ENCODE measurements around the gene ATP6V1A. TPM values are rescaled to one million over a fixed set of nuclear protein-coding genes. Genes with fewer than 3 reads are reported as not detected.
A peak's percentile ranks its signal among the peaks of the same experiment; 100 is the strongest.

The ATP6V1A gene
- total and polyA plus RNA-seq, 2 donors (not counting 1 experiment from before 2014, with no cell fraction given): 7.6 to 44.3 TPM

DNA sequence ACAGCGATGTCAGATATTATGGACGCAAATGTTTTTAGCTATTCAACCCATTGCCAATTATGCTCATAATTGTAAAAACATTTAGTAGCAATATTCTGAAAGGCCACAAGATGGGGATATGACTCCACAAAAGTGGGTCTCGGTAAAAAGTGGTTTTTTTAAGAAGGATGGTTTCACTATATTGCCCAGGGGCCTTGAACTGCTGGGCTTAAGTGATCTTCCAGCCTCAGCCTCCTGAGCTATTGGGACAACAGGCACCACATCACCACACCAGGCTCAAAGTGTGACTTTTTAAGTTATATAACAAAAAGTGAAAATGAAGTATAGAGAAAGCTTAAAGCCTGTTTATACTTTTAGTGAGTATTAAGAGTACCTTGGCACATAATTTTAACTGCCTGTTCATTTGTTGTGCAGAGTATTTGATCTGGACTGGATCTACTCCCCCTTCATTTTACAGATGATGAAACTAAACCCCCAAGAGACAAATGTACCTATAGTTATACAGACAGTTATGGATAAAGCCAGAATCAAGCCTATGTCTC lies 10.2 kb upstream of the ATP6V1A start:
- H3K79me2 ChIP-seq (ENCODE audit: control insufficient read depth, insufficient read depth, low read length): peaks cover 97% of the 10 kb centered on the region
- peaks cover 2 to 10% of the 10 kb centered on the region in 2 experiments for H3K36me3 ChIP-seq (replicated peaks in 1 of 2; ENCODE audit: control extremely low read depth in 1 of 2, control insufficient read depth in 1 of 2, extremely low read depth in 1 of 2, insufficient read depth in 2 of 2, low read length in 1 of 2)
- H3K27ac ChIP-seq (ENCODE audit: low read length in 2 of 2): peak overlapping the region in 1 of 2 donors; percentile 32
- peak overlapping the region; percentile 21 for H3K4me2 ChIP-seq (replicated peaks; ENCODE audit: low read depth, low read length, poor library complexity, severe bottlenecking)
- ATAC-seq (ENCODE audit: low read depth): peak; percentile 85
- peaks cover 7 to 8% of the 10 kb centered on the region in 2 donors for H3K4me1 ChIP-seq (ENCODE audit: control insufficient read depth in 2 of 2, insufficient read depth in 2 of 2, low read length in 2 of 2)
- H3K4me1 Mint-ChIP-seq: peaks cover 44% of the 10 kb centered on the region
- H3K27me3 Mint-ChIP-seq: no peaks in the 10 kb centered on the region
- WGBS (ENCODE audit: insufficient coverage): no CpG with 5 or more reads among the region's 3 CpGs
- H3K4me3 Mint-ChIP-seq: no peak overlapping the region
- peak overlapping the region; percentile 68 for H3K27ac Mint-ChIP-seq
- POLR2A ChIA-PET: interaction anchor here (0.5 to 1.5 kb wide), 2 partner anchors 9 to 80 kb away, joined by 5 to 11 read pairs; partner anchors contain the start of genes ATP6V1A and NAA50
- H4K20me1 ChIP-seq (ENCODE audit: control insufficient read depth, insufficient read depth, low read length, poor library complexity, severe bottlenecking): peaks cover 33% of the 10 kb centered on the region
- CTCF ChIA-PET: interaction anchor here (0.6 to 3.9 kb wide), 50 partner anchors 9 to 682 kb away, joined by 3 to 92 read pairs (median 4); partner anchors contain the start of genes ATP6V1A, GRAMD1C and NAA50
- H2AFZ ChIP-seq (ENCODE audit: insufficient read depth, low read depth, low read length, poor library complexity, severe bottlenecking): no peak overlapping the region
- peak; percentile 80 for DNase-seq
- no peak overlapping the region for H3K4me3 ChIP-seq (ENCODE audit: control extremely low read depth in 1 of 5, extremely low read depth in 1 of 5, insufficient read depth in 1 of 5, low read depth in 2 of 5, low read length in 4 of 5)
- H3K9me3 Mint-ChIP-seq (ENCODE audit: insufficient read depth): no peaks in the 10 kb centered on the region
- intact Hi-C loops (cut with micrococcal nuclease): loop anchor here (1.0 to 10.0 kb wide), 6 partner anchors 9 to 682 kb away; partner anchors contain the start of gene TIGIT
- TF ChIP-seq EZH2 (IDR thresholded peaks at IDR 0.05; ENCODE audit: borderline replicate concordance, insufficient read depth, low read depth, low read length, poor library complexity, severe bottlenecking) (no peak), CTCF (IDR thresholded peaks at IDR 0.05) (peak; percentile 80)
- no peaks in the 10 kb centered on the region for H3K9me3 ChIP-seq (ENCODE audit: control extremely low read depth in 1 of 3, control insufficient read depth in 2 of 3, insufficient read depth in 1 of 3, low read length in 2 of 3)
- no peaks in the 10 kb centered on the region for H3K27me3 ChIP-seq (replicated peaks in 1 of 4; ENCODE audit: control extremely low read depth in 1 of 4, control insufficient read depth in 3 of 4, insufficient read depth in 4 of 4, low read length in 3 of 4)
- peak overlapping the region; percentile 15 for H3K9ac ChIP-seq (ENCODE audit: low read length)

DNA sequence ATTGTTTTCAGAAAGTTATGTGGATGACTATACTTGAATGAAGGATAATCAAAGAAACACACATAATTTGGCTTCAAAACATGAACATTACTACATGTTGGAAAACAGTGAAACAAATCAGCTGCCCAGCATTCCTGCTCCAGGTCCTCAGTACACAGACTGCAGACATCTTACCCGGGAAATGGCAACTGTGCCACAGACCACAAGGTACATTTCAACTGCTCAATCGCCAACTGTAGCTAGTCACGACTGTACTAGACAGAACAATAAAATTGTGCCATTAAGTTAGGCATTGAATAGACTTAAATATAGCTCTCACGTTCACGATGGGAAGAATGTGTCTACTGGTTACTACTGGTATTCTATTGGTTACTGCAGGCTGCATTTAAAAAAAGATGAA lies 5.7 kb upstream of the ATP6V1A start:
- WGBS (ENCODE audit: insufficient coverage): no CpG with 5 or more reads among the region's 5 CpGs
- H3K4me1 Mint-ChIP-seq: peaks cover 67% of the 10 kb centered on the region
- H3K4me2 ChIP-seq (replicated peaks; ENCODE audit: low read depth, low read length, poor library complexity, severe bottlenecking): no peak overlapping the region
- H4K20me1 ChIP-seq (ENCODE audit: control insufficient read depth, insufficient read depth, low read length, poor library complexity, severe bottlenecking): peaks cover 15% of the 10 kb centered on the region
- H3K36me3 ChIP-seq (replicated peaks in 1 of 2; ENCODE audit: control extremely low read depth in 1 of 2, control insufficient read depth in 1 of 2, extremely low read depth in 1 of 2, insufficient read depth in 2 of 2, low read length in 1 of 2): peaks cover 2 to 5% of the 10 kb centered on the region in 2 experiments
- H3K9me3 ChIP-seq (ENCODE audit: control extremely low read depth in 1 of 3, control insufficient read depth in 2 of 3, insufficient read depth in 1 of 3, low read length in 2 of 3): no peaks in the 10 kb centered on the region
- intact Hi-C loops (cut with micrococcal nuclease): loop anchor here (10.0 kb wide), 1 partner anchor 686 kb away; no protein-coding TSS in a partner anchor
- H3K9ac ChIP-seq (ENCODE audit: low read length): no peak overlapping the region
- TF ChIP-seq EZH2 (IDR thresholded peaks at IDR 0.05; ENCODE audit: borderline replicate concordance, insufficient read depth, low read depth, low read length, poor library complexity, severe bottlenecking) (no peak), CTCF (IDR thresholded peaks at IDR 0.05) (no peak)
- no peak overlapping the region for H3K4me3 Mint-ChIP-seq
- no peaks in the 10 kb centered on the region for H3K27me3 Mint-ChIP-seq
- no peak overlapping the region for H2AFZ ChIP-seq (ENCODE audit: insufficient read depth, low read depth, low read length, poor library complexity, severe bottlenecking)
- H3K4me1 ChIP-seq (ENCODE audit: control insufficient read depth in 2 of 2, insufficient read depth in 2 of 2, low read length in 2 of 2): peaks cover 20 to 29% of the 10 kb centered on the region in 2 donors
- H3K79me2 ChIP-seq (ENCODE audit: control insufficient read depth, insufficient read depth, low read length): peaks cover 87% of the 10 kb centered on the region
- no peak overlapping the region for H3K27ac ChIP-seq (ENCODE audit: low read length in 2 of 2)
- ATAC-seq (ENCODE audit: low read depth): no peak
- no peaks in the 10 kb centered on the region for H3K27me3 ChIP-seq (replicated peaks in 1 of 4; ENCODE audit: control extremely low read depth in 1 of 4, control insufficient read depth in 3 of 4, insufficient read depth in 4 of 4, low read length in 3 of 4)
- no peak overlapping the region for H3K4me3 ChIP-seq (ENCODE audit: control extremely low read depth in 1 of 5, extremely low read depth in 1 of 5, insufficient read depth in 1 of 5, low read depth in 2 of 5, low read length in 4 of 5)
- POLR2A ChIA-PET: interaction anchor here (0.6 to 0.9 kb wide), 2 partner anchors 172 to 1129 kb away, joined by 3 to 11 read pairs; no protein-coding TSS in a partner anchor
- DNase-seq: no peak
- CTCF ChIA-PET: interaction anchor here (0.5 to 1.8 kb wide), 10 partner anchors 35 to 414 kb away, joined by 3 to 8 read pairs (median 4); no protein-coding TSS in a partner anchor
- H3K9me3 Mint-ChIP-seq (ENCODE audit: insufficient read depth): no peaks in the 10 kb centered on the region
- H3K27ac Mint-ChIP-seq: peak overlapping the region; percentile 32
